DMS153 (cell line): Measurements from ENCODE around the gene TMSB15A.
"Not testable (repeated sequence)": the region's sequence is repeated elsewhere in the genome, so short reads cannot be mapped to it uniquely, and the experiment has no call there.

Source experiments
- DNase-seq: peaks from one replicate; lab custom pipeline; 2025; lab: John Stamatoyannopoulos, UW

The TMSB15A gene

GRCh38 chrX:102515975-102516941 is at the start of gene TMSB15A:
TMSB15A (minus strand) TSS chrX:102516739.
- peak; percentile 21 for DNase-seq

GRCh38 chrX:102560423-102561068 is 44.0 kb upstream of the TMSB15A start:
- no peak for DNase-seq

- no peak for DNase-seq
Measured at GRCh38 chrX:102558607-102559006, 42.1 kb upstream of the TMSB15A start.

- no peak for DNase-seq
Measured at GRCh38 chrX:102548231-102548630, 31.7 kb upstream of the TMSB15A start.

GRCh38 chrX:102546828-102547493 is 30.4 kb upstream of the TMSB15A start:
- DNase-seq, result peak; percentile 11

GRCh38 chrX:102546175-102546574 is 29.6 kb upstream of the TMSB15A start:
- not testable (repeated sequence) for DNase-seq

GRCh38 chrX:102535958-102536357 is 19.4 kb upstream of the TMSB15A start:
- DNase-seq, result no peak

- peak; percentile 3 for DNase-seq
Measured at GRCh38 chrX:102517326-102517725, 787 bp upstream of the TMSB15A start.

GRCh38 chrX:102514536-102514935 is 2.0 kb downstream of the TMSB15A start:
- DNase-seq, result no peak

- DNase-seq, result no peak
Measured at GRCh38 chrX:102498732-102499131, 17.8 kb downstream of the TMSB15A start.

- DNase-seq, result no peak
Measured at GRCh38 chrX:102491766-102492165, 24.8 kb downstream of the TMSB15A start.

- not testable (repeated sequence) for DNase-seq
Measured at GRCh38 chrX:102478765-102479164, 37.8 kb downstream of the TMSB15A start.

- not testable (repeated sequence) for DNase-seq
Measured at GRCh38 chrX:102471762-102472220, 44.7 kb downstream of the TMSB15A start, which contains the start of gene TCP11X2. TCP11X2 (minus strand) TSS chrX:102471812.

GRCh38 chrX:102470215-102470614 is 46.3 kb downstream of the TMSB15A start:
- not testable (repeated sequence) for DNase-seq
